GM18907 (cell line): Measurements from ENCODE around the gene GPS1.

Experiments
- ATAC-seq: cut with Tn5 transposase; IDR thresholded peaks from one replicate; pipeline ENCODE4 v1.9.1; 2021; ENCODE audit warnings: mild to moderate bottlenecking, moderate library complexity; ENCODE audit not compliant: unreplicated experiment

Gene GPS1

GRCh38 chr17:82076018-82076784 lies 24.5 kb downstream of the GPS1 start:
- no peak for ATAC-seq

DNA sequence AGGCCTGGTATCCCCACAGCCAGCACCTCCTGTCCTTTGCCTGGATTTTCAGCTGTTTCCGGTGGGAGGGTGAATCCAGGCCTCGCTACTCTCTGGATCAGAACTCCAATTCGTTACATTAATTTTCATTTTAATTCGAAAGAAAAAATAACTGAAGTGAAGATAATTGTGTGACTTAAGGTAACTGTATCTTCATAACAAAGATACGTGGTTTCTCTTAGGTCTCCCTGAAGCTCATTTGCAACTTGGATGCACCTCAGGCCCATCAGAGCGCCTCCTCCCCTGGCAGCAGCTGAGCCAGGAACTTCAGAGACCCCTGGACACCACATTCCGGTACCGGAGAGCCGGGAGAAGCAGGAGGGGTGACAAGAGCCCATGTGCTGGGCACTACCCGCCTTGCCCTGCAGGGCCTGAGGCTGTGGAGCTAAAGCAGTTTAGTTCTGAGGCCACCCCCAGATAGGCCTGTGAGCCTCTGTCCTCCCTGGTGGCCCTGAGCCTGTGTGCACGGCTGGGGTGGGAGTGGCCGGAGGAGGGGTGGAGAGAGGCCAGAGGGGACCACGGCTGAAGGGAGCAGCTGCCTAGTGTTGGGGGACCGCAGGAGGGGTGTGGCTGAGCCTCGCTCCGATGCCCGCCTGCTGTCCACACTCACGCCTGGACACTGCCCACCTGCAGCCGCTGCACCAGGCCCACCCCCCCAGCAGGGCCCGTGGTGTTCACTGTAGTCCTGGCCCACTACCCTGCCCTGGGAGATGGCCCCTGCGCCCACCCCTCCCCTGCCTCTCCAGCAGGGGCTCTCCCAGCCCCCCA lies 25.3 kb downstream of the GPS1 start:
- ATAC-seq, result no peak

GRCh38 chr17:82077617-82078358 lies 26.1 kb downstream of the GPS1 start:
- ATAC-seq, result no peak

DNA sequence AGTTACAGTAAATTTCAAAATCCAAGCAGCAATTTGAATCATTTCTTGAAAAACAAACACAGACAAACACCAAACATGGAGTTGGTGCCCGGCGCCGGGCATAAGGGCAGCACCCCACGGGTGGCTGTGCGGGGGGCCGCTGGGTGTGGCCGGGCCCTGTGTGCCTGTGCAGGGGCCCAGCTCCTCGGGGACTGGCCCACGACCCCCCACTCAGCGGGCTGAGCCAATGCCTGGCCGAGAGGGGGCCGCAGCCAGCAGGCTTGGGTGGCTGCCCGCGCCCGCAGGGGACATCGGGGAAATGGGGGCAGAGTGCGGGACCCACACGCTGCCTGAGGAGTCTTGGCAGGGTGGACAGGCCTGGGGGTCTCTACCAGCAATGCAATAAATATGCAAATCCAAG lies 26.7 kb downstream of the GPS1 start:
- ATAC-seq, result no peak

DNA sequence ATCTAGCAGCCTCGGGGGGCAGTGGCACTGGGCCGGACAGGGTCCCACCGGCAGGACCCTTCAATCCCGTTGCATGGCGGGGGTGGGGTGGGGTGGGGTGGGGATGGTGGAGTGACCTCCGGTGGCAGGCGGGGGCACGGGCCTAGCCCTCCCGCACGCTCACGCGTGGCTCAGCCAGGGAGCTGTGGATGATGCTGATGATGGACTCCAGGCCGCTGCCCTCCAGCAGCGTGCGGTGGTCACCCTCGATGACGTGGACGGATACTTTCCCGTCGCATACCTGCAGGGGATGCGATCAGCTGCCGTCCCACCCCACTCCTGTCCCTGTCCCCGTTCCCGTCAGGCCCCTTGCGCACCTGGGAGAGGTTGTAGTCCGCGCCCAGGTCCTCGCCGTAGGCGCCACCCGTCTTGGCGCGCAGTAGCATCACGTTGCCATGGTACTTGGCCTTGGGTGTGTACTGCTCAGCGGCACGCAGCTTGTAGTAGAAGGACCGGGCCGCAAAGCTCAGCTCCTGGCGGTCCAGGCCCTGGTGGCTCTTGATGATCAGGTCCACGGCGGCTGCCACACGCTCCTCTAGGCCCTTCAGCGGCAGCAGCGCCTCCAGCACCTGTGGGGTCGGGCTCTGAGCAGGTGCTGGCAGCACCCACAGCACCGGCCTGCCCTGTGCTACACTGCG lies 27.4 kb downstream of the GPS1 start:
- ATAC-seq, result no peak

- no peak for ATAC-seq
Observed at GRCh38 chr17:82080048-82080788, 28.5 kb downstream of the GPS1 start.

GRCh38 chr17:82080789-82081464 lies 29.2 kb downstream of the GPS1 start:
- no peak for ATAC-seq

- ATAC-seq, result no peak
Observed at GRCh38 chr17:82081546-82081945, 29.8 kb downstream of the GPS1 start.

DNA sequence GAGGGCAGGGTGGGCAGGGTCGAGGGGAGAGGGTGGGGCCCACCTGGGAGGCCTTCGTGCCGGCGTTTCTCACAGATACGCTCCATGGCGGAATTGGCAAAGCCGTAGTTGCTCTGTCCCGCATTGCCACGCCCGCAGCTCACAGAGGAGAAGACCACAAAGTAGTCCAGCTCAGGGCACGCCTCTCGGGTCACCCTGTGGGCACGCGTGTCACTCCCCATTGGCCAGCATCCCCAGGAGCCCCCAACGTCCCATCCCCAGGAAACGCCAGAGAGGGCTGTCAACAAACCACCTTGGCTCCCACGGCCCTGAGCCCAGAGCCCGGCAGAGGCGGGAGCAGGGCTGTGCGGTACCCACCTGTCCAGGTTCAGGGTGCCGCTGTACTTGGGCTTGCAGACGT lies 30.3 kb downstream of the GPS1 start:
- no peak for ATAC-seq

DNA sequence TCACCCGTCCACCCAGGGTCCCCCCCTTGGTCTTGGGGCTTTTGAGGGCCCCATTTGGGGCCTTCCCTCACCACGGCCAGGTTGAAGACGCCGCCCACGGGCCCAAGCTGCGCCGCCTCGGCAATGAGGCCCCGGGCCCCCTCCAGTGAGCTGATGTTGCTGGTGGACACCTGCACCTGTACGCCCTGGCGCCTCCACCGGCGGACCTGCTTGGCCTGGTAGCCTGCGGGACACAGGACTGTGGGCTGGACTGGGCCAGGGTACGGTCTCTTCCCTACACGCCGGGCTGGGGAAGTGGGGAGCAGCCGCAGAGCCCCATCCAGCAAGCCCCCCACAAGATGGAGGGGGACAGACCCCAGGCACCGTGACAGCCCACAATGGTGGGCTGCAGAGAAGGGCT lies 30.8 kb downstream of the GPS1 start:
- ATAC-seq, result no peak

- no peak for ATAC-seq
Observed at GRCh38 chr17:82083009-82083408, 31.3 kb downstream of the GPS1 start.

GRCh38 chr17:82083533-82084359 lies 32.0 kb downstream of the GPS1 start:
- no peak for ATAC-seq

GRCh38 chr17:82084373-82085030 lies 32.8 kb downstream of the GPS1 start:
- ATAC-seq, result no peak

GRCh38 chr17:82085031-82085861 lies 33.5 kb downstream of the GPS1 start:
- ATAC-seq, result no peak

- ATAC-seq, result no peak
Observed at GRCh38 chr17:82085931-82086764, 34.5 kb downstream of the GPS1 start.
